Subcutaneous adipose tissue (tissue), 4 donors: ENCODE data around the gene PAX5. TPM values are rescaled to one million over a fixed set of nuclear protein-coding genes. Genes with fewer than 3 reads are reported as not detected.

Experiments
- total RNA-seq, 4 donors: library from RNA; depleted of rRNA; stranded (reverse); fragments of >200 nt; gene quantifications; one replicate each; pipeline ENCODE4 v1.1.0, GENCODE V29; 2016
- TF ChIP-seq, protein P1 (sequence below): fragments of 450-650 bp; IDR thresholded peaks from one replicate; pipeline ENCODE4 v1.5.1; 2016; ENCODE audit warnings: low read depth, mild to moderate bottlenecking, control low read depth, antibody characterized with exemption, moderate library complexity

The PAX5 gene
- under 1 TPM in 3 of 4 donors, not detected in 1; under 0.01 to 0.19 (median 0.17) TPM for total RNA-seq

DNA sequence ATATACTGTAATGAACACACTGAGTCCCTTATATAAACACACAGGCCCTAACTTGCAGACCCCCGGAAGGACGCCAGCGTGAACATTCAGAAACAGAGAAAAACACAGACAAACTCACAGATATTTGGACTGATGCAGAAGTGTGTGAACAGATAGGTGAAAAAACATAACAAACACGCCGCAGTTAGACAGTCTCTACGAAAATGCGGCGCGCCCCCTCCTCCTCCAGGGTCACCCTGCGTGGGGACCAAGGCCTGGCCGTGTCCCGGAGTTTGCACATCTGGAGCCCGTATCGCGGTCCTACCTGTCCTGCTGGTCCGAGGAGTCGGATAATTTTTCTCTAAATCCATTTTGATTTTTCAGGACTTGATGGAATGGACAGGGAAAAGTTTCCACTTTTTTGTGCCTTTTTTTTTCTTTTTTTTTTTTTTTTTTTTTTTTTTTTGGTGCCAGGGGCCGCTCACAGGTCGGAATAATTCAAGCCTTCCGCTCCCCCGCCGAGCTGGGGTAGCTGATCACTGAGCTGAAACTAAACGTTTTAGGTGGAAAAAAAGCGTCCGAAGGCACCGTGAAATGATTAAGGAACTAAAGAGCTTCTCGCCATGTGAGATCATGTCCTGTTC, at the start of gene PAX5:
PAX5 (minus strand) TSS at position 587 of the 623 bp plus-strand sequence; CDS start at position 350, 237 bp downstream.
- TF ChIP-seq, protein P1, sequence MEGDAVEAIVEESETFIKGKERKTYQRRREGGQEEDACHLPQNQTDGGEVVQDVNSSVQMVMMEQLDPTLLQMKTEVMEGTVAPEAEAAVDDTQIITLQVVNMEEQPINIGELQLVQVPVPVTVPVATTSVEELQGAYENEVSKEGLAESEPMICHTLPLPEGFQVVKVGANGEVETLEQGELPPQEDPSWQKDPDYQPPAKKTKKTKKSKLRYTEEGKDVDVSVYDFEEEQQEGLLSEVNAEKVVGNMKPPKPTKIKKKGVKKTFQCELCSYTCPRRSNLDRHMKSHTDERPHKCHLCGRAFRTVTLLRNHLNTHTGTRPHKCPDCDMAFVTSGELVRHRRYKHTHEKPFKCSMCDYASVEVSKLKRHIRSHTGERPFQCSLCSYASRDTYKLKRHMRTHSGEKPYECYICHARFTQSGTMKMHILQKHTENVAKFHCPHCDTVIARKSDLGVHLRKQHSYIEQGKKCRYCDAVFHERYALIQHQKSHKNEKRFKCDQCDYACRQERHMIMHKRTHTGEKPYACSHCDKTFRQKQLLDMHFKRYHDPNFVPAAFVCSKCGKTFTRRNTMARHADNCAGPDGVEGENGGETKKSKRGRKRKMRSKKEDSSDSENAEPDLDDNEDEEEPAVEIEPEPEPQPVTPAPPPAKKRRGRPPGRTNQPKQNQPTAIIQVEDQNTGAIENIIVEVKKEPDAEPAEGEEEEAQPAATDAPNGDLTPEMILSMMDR: no peak

DNA sequence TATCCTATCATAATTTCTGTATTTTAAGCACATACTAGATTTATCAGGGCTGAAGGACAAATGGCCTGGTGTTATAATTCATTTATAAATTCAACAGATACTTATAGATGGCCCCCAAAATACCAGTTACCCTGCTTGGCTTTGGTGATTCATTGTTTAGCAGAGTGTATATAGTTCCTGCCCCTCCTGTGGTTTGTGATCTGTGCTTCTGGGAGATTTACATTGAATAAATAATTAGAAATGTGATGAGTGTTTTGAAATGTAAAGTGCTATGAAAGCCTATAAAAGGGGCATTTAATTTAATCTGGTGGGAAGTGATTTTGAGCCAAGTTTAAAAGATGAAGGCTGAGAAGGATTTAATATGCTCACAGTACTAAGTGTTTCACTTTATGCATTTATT, 49.6 kb upstream of the PAX5 start:
- TF ChIP-seq, protein P1: no peak

DNA sequence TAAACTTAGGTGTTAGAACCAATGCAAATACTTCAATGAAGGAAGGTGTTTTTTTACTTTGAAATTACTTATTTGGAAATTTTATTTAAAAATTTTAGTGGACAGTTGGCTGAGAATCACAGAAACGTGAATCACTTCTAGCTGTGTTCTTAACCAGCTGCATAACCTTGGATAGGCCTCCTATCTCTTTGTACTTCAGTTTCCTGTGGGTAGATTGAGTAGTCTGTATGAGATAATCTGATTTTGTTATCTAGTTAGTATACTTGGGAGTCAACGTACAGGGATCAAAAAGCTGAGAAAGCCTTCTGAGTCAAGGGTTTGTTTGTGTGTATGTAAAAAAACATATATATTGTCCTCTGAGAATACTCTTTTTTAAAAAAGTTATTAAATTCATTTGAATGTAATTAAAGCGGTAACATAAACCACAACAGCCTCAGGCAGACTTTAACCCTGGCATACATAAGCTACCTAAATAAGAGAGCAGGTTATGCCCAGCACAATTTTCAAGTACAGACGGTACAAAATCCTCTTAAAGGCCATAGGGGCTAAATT, 48.2 kb upstream of the PAX5 start:
- TF ChIP-seq, protein P1: no peak

DNA sequence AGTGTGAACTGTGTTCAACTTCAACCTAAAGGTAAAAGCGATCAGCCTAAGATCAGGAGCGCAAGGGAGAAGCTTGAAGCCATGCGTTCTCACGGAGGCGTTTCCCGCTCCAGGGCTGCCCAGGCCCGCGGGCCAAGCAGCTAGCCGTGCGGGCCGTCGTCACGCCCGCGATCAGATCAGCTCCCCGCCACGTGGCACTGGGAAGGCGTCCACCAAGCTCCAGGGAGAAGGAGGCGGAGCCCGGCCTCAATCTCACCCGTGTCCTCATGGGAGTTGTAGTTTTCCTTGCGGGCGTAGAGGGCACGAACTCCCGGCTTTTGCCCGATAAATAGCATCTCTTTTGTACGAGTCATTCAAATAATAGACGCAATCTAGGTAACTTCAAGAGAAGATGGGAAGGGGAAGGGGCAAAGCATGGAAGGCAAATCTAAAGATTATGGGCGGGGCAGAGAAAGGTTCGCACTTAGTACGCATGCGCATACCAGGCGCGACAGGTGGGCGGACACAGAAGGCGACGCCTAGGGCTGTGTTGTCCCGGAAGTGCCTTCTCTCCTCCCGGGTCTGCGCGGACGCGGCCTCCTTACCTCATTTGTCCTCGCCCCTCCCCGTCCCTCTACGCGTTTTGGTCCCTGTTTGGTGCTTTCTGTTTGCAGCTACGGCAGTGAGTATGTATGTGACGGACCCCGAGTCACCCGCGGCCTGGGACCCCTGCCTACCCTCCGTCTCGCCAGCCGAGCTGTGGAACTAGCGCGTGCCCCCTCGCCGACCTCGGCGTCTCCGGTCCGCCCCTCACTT, 45.5 kb upstream of the PAX5 start:
- TF ChIP-seq, protein P1: no peak

GRCh38 chr9:37066139-37066725, 32.2 kb upstream of the PAX5 start:
- TF ChIP-seq, protein P1: no peak

DNA sequence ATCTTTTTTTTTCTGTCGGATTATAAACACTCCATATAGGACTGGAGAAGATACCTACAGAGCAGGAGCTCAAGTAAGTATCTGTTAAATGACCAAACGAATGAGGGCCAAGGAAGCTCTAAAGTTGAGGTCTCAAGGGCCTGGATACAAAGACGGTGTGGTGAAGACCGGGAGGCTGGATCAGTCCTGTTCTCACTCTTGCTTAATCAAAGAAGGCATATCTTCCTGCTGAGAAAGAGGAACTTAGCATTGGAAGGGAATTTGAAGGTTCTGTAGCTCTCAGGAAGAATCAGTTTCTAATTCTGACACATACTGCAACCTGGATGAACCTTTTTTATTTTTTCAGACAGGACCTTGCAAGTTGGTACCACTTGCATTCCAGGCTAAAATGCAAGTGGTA, 28.3 kb upstream of the PAX5 start:
- TF ChIP-seq, protein P1: no peak

DNA sequence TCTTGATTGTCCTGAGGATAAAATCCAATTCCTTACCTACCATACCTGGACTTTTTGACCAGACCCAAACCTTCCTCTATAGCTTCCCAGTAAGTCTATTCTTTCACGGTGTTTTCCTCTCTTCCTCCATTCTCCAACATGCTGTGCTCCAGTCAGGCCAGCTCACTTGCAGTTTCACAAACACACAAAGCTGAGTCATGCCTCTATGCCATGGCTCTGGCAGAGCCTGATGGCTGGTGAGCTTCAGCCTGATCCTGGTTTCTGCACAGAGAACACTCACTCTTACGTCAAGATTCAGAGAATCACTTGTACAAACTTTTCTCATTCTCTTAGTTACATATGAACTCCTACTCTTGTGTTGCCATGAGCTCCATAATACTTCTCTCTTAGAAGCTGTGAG, 27.7 kb upstream of the PAX5 start:
- TF ChIP-seq, protein P1: no peak
